Measurements from ENCODE around the gene SLC38A4.

The SLC38A4 gene

GRCh38 chr12:46785382-46785781 lies 40.4 kb downstream of the SLC38A4 start:
- TF ChIP-seq, protein P1, sequence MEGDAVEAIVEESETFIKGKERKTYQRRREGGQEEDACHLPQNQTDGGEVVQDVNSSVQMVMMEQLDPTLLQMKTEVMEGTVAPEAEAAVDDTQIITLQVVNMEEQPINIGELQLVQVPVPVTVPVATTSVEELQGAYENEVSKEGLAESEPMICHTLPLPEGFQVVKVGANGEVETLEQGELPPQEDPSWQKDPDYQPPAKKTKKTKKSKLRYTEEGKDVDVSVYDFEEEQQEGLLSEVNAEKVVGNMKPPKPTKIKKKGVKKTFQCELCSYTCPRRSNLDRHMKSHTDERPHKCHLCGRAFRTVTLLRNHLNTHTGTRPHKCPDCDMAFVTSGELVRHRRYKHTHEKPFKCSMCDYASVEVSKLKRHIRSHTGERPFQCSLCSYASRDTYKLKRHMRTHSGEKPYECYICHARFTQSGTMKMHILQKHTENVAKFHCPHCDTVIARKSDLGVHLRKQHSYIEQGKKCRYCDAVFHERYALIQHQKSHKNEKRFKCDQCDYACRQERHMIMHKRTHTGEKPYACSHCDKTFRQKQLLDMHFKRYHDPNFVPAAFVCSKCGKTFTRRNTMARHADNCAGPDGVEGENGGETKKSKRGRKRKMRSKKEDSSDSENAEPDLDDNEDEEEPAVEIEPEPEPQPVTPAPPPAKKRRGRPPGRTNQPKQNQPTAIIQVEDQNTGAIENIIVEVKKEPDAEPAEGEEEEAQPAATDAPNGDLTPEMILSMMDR (IDR thresholded peaks at IDR 0.05), result no peak

DNA sequence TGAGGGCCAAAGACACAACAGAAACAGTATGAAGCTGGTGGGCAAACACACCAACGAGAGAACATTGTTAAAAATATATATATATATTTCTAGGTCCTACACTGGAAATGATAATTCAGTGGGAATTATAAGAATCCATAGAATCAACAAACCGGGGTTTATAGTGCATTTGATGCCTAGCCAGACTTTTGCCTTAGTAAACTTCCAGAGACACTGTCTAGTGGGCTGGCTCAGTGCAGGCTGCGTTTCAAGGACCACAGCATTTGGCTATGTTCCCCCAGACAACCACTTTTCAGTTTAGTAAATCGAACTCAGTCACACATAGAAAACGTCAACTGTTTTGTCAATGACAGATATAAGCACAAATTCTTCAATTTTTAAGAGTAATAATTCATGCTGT lies 41.9 kb downstream of the SLC38A4 start:
- TF ChIP-seq, protein P1 (IDR thresholded peaks at IDR 0.05), result no peak

GRCh38 chr12:46779879-46780278 lies 45.9 kb downstream of the SLC38A4 start:
- TF ChIP-seq, protein P1 (IDR thresholded peaks at IDR 0.05), result no peak

DNA sequence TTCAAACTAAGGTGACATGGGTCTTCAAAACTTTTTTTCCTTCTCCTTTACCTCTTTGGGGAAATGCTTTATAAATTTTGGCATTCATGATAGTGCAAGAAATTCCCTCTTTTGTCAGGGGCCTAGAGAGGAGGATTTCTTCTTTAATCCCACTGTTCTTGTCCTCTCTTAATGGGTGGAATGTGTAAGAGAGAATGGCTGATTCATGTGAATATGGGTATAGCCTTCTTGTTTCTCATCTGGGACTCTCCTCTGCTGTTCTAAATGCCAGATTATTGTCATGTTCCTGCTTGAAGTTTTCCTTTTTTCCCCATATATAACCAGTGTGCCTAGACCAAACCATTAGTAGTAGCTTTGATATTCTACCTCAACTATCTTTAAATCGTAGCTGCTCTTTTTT lies 46.7 kb downstream of the SLC38A4 start:
- TF ChIP-seq, protein P1 (IDR thresholded peaks at IDR 0.05), result no peak

GRCh38 chr12:46778415-46778814 lies 47.4 kb downstream of the SLC38A4 start:
- TF ChIP-seq, protein P1 (IDR thresholded peaks at IDR 0.05), result no peak

- TF ChIP-seq, protein P1 (IDR thresholded peaks at IDR 0.05), result no peak
Measured at GRCh38 chr12:46777587-46777986, 48.2 kb downstream of the SLC38A4 start.

- TF ChIP-seq, protein P1 (IDR thresholded peaks at IDR 0.05), result no peak
Measured at GRCh38 chr12:46775796-46776195, 50.0 kb downstream of the SLC38A4 start.

GRCh38 chr12:46774322-46774633 lies 51.5 kb downstream of the SLC38A4 start:
- TF ChIP-seq, protein P1 (IDR thresholded peaks at IDR 0.05), result no peak
